ENCODE data around the gene GRIN3A.

Gene GRIN3A

DNA sequence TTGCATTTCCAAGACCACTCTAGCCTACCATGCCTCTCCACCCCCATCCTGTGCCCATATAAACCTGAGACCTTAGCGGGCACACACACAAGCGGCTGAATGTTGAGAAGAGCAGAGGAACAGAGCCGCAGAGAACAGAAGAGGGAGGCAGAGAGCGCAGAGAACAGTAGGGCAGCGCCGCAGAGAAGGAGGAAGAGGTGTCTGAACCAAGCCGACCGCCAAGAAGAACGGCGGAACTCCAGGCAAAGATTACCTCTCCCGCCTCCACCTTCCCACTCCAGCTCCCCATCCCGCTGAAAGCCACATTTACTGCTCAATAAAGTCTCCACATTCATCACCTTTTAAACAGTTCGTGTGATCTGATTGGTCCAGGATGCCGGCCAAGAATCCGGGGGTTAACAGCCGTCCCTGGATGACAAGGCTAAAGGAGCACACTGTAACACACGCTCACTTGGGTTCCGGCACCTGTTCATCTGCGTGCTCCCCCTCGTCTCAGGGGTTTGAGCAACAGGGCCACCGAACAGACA, 33.2 kb downstream of the GRIN3A start:
- DNase-seq (ENCODE audit: low read depth in 2 of 2), result no peak

DNA sequence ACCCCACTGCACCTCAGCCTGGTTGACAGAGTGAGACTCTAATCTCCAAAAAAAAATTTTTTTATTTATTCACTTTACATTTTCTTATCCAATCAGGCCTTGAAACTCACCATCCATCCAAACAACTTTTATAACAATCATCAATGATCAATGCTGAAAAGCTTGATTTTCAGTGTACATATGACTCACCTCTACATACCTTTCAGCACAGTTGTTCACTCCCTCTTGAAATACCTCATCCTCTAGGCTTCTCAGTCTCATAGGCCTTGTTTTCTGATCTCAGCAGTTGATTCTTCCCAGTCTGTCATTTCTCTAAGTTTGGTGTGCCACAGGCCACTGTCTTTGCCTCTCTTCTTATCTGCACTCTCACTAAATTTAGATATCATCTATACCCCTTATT, 36.2 kb downstream of the GRIN3A start:
- DNase-seq (ENCODE audit: low read depth in 2 of 2), result no peak

DNA sequence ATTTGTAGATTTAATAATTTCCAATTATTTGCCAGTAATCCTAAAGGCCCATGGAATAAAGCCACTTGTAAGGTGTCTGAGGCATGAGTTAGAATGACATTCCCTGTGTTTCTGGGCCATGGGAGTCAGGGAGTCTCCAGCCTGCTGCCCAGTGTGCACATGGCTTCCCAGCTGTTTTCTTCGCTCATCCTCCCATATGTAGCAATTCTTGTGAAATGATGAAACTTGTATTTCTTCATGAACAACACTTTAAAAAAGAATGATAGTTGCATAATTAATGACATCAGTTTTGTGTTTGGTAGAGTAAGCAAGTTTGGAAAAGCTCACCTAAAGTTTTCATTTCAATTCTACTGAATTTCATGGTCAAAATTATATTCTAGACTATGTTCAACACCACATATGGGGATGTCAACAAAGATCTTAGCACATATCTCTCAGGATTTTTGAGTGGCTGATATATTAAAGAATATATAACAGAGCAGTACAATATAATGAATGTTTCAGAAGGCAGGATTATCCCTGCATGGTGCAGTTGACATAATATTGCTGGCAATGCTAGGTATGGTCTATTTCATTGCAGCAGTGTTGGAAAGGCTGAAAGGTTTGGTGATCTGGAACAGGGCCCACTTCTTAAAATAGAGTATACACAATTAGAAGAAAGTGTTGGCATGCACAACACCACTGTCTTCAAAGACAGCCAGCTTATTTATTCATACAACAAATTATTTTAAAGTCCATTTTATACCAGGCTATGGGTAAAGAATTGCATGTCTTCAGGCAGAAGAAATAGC, 44.7 kb downstream of the GRIN3A start:
- DNase-seq (ENCODE audit: low read depth in 2 of 2), result no peak

GRCh38 chr9:101691657-101692056, 46.8 kb downstream of the GRIN3A start:
- DNase-seq (ENCODE audit: low read depth in 2 of 2), result no peak

- DNase-seq (ENCODE audit: low read depth in 2 of 2), result no peak
These were observed 49.4 kb downstream of the GRIN3A start for GRCh38 chr9:101689039-101689438.

- DNase-seq (ENCODE audit: low read depth in 2 of 2), result no peak
These were observed 53.8 kb downstream of the GRIN3A start for GRCh38 chr9:101684665-101685064.

DNA sequence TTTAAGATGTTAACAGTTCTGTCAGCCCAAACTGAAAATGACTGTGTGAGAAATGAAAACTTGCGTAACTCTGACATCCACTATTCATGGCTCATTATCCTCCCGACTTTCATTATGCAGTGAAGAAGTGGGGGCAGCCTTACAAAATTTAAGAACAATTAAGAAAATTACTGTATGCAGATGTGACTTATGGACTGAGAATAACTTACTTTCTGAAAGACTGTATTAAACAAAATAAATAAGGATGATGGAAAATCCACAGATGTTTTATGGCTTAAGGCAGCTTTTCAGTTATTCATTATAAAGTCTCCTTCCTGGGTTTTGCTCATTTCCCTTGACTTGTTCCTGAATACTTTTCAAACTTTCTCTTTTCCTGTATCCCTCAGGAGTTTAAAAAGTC, 55.2 kb downstream of the GRIN3A start:
- DNase-seq (ENCODE audit: low read depth in 2 of 2), result no peak

- no peak for DNase-seq (ENCODE audit: low read depth in 2 of 2)
These were observed 60.6 kb downstream of the GRIN3A start for GRCh38 chr9:101677861-101678260.

GRCh38 chr9:101675341-101675740, 63.1 kb downstream of the GRIN3A start:
- no peak for DNase-seq (ENCODE audit: low read depth in 2 of 2)

GRCh38 chr9:101674165-101674564, 64.3 kb downstream of the GRIN3A start:
- no peak for DNase-seq (ENCODE audit: low read depth in 2 of 2)

DNA sequence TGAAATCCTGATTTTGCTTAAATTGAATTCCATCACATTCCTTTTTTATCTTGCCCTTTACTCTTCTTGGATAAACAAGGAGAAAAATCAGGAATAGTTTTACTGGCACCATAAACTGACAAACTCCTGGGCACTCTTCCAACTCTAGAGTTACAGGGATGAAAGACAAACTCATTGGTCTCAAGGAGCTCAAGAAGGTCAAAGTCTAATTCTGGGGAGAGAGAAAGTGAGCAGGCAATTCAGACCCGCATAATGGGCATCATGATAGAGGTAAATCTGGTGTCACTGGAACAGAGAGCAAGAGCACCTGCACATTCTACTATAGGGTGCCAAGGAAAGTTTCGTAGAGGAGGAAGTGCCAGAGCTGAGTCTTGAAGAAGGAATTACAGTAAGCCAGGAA, 64.8 kb downstream of the GRIN3A start:
- no peak for DNase-seq (ENCODE audit: low read depth in 2 of 2)

GRCh38 chr9:101671567-101671966, 66.9 kb downstream of the GRIN3A start:
- no peak for DNase-seq (ENCODE audit: low read depth in 2 of 2)

DNA sequence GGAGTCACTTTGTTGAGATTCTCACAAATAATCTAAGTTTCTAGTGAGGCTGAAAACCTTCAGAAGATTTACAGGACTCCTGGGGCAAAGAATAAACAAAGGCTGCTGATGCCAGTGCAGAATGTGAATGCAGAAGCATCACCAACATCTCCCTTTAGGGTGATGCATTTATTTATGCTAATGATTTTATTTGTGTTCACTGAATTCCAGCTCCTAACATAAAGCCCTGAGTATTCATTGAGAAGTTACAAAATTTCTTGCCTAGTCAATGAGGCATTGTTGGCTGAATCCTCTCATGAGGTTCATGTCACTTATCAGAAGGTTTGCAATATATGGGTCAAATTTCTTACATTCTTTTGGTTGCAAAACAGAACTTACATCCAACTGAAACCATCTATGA, 70.0 kb downstream of the GRIN3A start:
- DNase-seq (ENCODE audit: low read depth in 2 of 2), result no peak

GRCh38 chr9:101664453-101664852, 74.0 kb downstream of the GRIN3A start:
- no peak for DNase-seq (ENCODE audit: low read depth in 2 of 2)

DNA sequence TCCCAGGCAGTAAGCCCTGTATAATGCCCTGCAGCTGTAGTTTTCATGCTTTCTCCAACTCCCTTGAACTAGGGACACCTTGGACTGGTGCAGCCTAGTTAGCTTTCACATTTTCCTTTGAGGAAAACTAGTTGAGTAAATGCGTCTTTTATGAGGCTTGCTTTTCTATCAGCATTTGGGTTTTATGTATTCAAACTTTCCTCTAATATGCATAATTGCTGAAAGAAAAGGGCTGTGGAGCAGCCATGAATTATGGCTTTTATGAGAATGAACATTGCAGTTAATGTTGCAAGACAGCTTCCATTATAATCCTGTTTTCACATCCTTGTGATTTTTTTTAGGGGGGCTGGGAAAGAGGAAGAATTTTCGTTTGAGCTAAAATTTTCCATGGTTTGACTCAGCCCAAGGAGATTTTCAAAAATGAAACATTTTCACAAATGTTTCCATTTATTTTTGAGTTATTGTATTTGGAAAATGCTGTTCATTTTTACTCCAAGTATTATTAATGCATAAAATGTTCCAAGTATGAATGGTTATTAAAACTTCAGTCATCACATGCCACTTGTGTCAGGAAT, 85.8 kb downstream of the GRIN3A start:
- no peak for DNase-seq (ENCODE audit: low read depth in 2 of 2)

DNA sequence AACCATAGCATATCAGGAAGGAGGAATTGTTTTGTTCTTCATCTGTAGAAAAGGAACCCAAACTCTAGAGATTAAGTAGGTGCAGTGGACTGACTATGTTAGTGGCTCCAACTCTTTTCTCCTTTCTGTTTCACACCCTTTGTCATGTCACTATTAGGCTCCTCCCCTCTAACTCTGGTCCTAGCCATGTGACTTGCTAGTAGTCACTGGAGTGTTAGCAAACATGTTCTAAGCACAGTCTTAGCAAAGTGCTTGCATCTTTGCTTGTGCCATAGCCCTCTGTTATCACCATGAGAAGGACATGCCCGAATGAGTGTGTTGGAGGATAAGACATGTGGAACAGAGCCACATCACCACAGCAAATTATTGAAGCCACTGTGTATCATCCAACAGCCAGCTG, 88.3 kb downstream of the GRIN3A start:
- no peak for DNase-seq (ENCODE audit: low read depth in 2 of 2)

DNA sequence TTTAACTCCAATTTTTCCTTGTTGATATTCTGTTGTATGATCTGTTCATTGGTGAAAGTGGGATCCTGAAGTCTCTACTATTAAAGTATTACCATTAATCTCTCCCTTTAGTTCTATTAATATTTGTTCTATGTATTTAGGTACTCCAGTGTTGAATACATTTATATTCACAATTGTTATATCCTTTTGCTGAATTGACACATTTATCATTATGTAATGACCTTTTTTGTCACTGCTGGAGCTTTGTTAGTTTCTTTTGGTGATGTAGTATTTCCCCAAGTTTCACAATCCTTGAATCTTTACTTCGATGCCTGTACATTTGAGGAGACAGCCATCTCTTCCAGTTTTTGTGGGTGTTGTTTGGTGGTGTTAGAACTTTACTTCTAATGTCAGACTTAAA, 90.0 kb downstream of the GRIN3A start:
- DNase-seq (ENCODE audit: low read depth in 2 of 2), result no peak

DNA sequence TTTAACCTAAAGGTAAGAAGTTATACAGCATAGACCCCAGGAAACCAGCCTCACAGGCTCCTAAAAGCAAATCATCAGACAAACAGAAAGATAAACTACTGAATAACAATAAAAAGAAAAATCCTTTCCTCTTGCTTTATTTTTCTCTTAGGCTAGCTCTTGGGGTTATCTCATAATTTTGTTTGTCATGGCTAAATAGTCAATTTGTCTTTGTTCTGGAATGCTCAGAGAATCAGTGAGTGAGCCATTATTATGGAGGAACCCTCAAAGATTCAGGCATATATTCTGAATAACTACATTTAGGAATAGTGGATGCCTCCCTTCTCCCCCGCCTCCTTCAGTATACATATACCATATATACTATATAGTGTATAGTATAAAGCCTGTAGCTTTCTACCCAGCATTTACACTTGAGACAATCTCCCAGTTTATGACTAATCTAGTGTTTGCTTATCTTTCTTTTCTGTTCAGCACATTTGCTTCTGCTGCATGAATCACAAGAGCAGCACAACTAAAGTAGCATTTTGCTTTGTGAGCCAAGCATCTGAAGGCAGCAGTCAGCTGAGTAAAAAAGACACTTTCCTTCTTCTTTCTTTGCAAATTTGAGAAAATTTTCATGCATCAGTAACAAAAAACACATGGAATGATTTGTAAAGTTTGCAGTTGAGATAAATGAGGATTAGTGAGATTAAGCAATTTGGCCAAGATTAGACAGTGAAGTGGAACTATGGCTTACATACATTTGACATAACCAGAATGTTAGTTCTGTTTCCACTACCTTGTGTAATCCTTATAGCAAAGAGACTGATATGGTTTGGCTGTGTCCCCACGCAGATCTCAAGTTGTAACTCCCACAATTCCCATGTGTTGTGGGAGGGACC, 98.4 kb downstream of the GRIN3A start:
- DNase-seq (ENCODE audit: low read depth in 2 of 2), result no peak

DNA sequence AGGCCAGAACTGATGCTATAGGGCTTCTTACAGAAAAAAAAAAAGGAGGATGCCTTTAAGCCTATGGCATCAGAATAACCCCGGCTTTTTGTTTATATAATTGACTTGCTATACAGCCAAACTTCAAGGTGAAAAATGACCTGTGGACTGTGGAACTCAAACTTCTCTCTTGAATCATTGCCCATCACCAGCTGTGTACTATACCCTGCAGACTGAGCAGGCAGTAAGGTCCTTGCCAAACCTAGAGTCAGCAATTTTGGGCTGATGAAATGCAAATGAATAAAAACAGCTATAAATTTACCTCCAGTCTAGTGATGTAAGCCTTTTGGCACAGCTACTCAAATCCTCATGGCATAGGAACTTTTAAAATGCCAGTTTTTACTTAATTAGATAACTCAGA, 99.1 kb downstream of the GRIN3A start:
- no peak for DNase-seq (ENCODE audit: low read depth in 2 of 2)

- no peak for DNase-seq (ENCODE audit: low read depth in 2 of 2)
These were observed 102.2 kb downstream of the GRIN3A start for GRCh38 chr9:101636247-101636646.

- no peak for DNase-seq (ENCODE audit: low read depth in 2 of 2)
These were observed 103.0 kb downstream of the GRIN3A start for GRCh38 chr9:101635473-101635872.

DNA sequence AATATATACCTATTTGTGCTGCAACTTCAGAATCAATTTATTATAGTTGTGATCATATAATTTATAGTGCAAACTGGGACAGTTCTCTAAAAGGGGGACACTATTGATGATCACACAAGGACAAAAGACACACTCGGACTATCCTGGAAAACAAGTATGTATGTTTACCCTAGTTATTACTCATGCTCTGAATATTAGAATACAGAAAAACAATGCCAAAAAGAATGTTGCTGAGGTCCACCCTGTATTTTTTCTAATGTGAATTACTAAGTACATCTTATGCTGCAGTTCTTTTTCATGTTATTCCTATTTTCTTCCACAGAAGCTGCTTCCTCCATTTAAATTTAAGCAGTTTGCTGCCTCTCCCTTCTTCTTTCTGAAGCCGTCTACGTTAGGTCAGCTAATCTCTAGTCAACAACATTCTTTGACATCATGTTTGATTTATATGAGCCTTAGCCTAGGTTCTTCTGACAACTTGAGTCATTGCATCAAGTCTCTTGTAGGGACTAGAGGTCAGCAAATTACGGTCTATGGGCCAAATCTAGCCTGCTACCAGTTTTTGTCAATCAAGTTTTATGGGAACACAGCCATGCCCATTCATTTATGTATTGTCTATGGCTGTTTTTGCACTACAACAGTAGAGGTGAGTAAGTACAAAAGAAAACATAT, 103.6 kb downstream of the GRIN3A start:
- no peak for DNase-seq (ENCODE audit: low read depth in 2 of 2)

Data from stimulated activated CD4-positive, alpha-beta T cell treated with anti-CD3 and anti-CD28 coated beads, Interleukin-1b, Interleukin-23, amount 100 ng/mL, for 1 hour (primary cell).